Neuronal stem cell (in vitro differentiated cells): Measurements from ENCODE around the gene TBL1Y.
"Not testable (repeated sequence)": the region's sequence is repeated elsewhere in the genome, so short reads cannot be mapped to it uniquely, and the experiment has no call there.

Experiments used
- DNase-seq: peaks from one replicate; pipeline ENCODE4 v3.0.0-alpha.2; 2013; ENCODE audit warnings: low spot score
- H2AFZ ChIP-seq: one replicate; pipeline ENCODE4 v1.6.1; 2013; ENCODE audit warnings: mild to moderate bottlenecking, low read length, inconsistent platforms
- H2AK5ac ChIP-seq: 2 replicates; pipeline ENCODE4 v1.6.1; 2013; ENCODE audit warnings: low read depth, mild to moderate bottlenecking, inconsistent platforms, low read length, moderate library complexity, mixed read lengths
- H2BK120ac ChIP-seq: 2 replicates; pipeline ENCODE4 v1.6.1; 2013; ENCODE audit warnings: low read depth, mild to moderate bottlenecking, inconsistent platforms, low read length, moderate library complexity, mixed read lengths
- H2BK12ac ChIP-seq: one replicate; pipeline ENCODE4 v1.6.1; 2013; ENCODE audit warnings: low read length, inconsistent platforms
- H2BK15ac ChIP-seq: 2 replicates; pipeline ENCODE4 v1.6.1; 2013; ENCODE audit warnings: mild to moderate bottlenecking, low read length, inconsistent platforms, mixed read lengths
- H2BK5ac ChIP-seq: one replicate; pipeline ENCODE4 v1.6.1; 2013; ENCODE audit warnings: inconsistent platforms, mild to moderate bottlenecking, low read length, moderate library complexity
- H3K14ac ChIP-seq: one replicate; pipeline ENCODE4 v1.6.1; 2013; ENCODE audit warnings: low read length, inconsistent platforms
- H3K18ac ChIP-seq: 2 replicates; pipeline ENCODE4 v1.6.1; 2013; ENCODE audit warnings: low read length, inconsistent platforms
- H3K23ac ChIP-seq: 2 replicates; pipeline ENCODE4 v1.6.1; 2013; ENCODE audit warnings: low read depth, mild to moderate bottlenecking, mixed read lengths, low read length, inconsistent platforms; ENCODE audit not compliant: poor library complexity
- H3K27ac ChIP-seq: replicated peaks from 3 replicates; pipeline ENCODE4 v1.5.1; 2013; ENCODE audit warnings: low read length, inconsistent platforms
- H3K27me3 ChIP-seq, 3 experiments: 2 replicates each; pipeline ENCODE4 v1.6.1; 2013; ENCODE audit warnings: low read length in 3 of 3, mild to moderate bottlenecking in 2 of 3, inconsistent platforms in 1 of 3, low read depth in 1 of 3, mixed read lengths in 1 of 3, moderate library complexity in 1 of 3; ENCODE audit not compliant: control insufficient read depth in 3 of 3, insufficient read depth in 3 of 3
- H3K36me3 ChIP-seq, 2 donors: replicated peaks in 1 of 2; 2 replicates each; pipeline ENCODE4 v1.6.1; 2013; ENCODE audit warnings: low read length in 2 of 2; ENCODE audit not compliant: control insufficient read depth in 2 of 2, insufficient read depth in 2 of 2
- H3K4ac ChIP-seq: 2 replicates; pipeline ENCODE4 v1.6.1; 2013; ENCODE audit warnings: inconsistent platforms, mild to moderate bottlenecking, low read length, moderate library complexity
- H3K4me1 ChIP-seq, 2 donors: 1 replicate in 1 of 2; 2 replicates in 1 of 2; pipeline ENCODE4 v1.6.1; 2013; ENCODE audit warnings: low read length in 2 of 2, low read depth in 1 of 2; ENCODE audit not compliant: control insufficient read depth in 2 of 2, insufficient read depth in 1 of 2
- H3K4me2 ChIP-seq: one replicate; pipeline ENCODE4 v1.6.1; 2013; ENCODE audit warnings: mild to moderate bottlenecking, low read length, inconsistent platforms; ENCODE audit not compliant: insufficient read depth, poor library complexity, severe bottlenecking
- H3K4me3 ChIP-seq, 2 donors: 2 replicates each; pipeline ENCODE4 v1.5.1; 2013; ENCODE audit warnings: low read length in 2 of 2, mild to moderate bottlenecking in 2 of 2, inconsistent platforms in 1 of 2, moderate library complexity in 1 of 2
- H3K79me1 ChIP-seq: one replicate; pipeline ENCODE4 v1.6.1; 2013; ENCODE audit warnings: low read depth, mild to moderate bottlenecking, inconsistent platforms, low read length, moderate library complexity
- H3K9ac ChIP-seq: one replicate; pipeline ENCODE4 v1.6.1; 2013; ENCODE audit warnings: mild to moderate bottlenecking, low read depth, low read length, inconsistent platforms; ENCODE audit not compliant: poor library complexity
- H3K9me3 ChIP-seq, 2 donors: replicated peaks in 1 of 2; 2 replicates each; pipeline versions ENCODE3 to v1.6.1; 2013; ENCODE audit warnings: low read length in 2 of 2, mild to moderate bottlenecking in 2 of 2, inconsistent platforms in 1 of 2, low read depth in 1 of 2, mixed read lengths in 1 of 2, moderate library complexity in 1 of 2; ENCODE audit not compliant: control insufficient read depth in 2 of 2, insufficient read depth in 1 of 2
- H4K8ac ChIP-seq: one replicate; pipeline ENCODE4 v1.6.1; 2013; ENCODE audit warnings: low read depth, mild to moderate bottlenecking, inconsistent platforms, low read length, moderate library complexity
- H4K91ac ChIP-seq: one replicate; pipeline ENCODE4 v1.6.1; 2013; ENCODE audit warnings: low read length, low read depth, mild to moderate bottlenecking, inconsistent platforms; ENCODE audit not compliant: poor library complexity
- WGBS, 2 donors: extraction: QIAGEN DNeasy Blood & Tissue Kit; methylation state at CpG; one replicate each; pipeline ENCODE4 v1.1.7; 2013; ENCODE audit warnings: missing lambda C conversion rate in 2 of 2, mixed read lengths in 1 of 2; ENCODE audit not compliant: insufficient read length in 2 of 2, insufficient replicate concordance in 1 of 2; ENCODE audit errors: extremely low coverage in 2 of 2; 5-methylcytosine and 5-hydroxymethylcytosine counted together

The TBL1Y gene

DNA sequence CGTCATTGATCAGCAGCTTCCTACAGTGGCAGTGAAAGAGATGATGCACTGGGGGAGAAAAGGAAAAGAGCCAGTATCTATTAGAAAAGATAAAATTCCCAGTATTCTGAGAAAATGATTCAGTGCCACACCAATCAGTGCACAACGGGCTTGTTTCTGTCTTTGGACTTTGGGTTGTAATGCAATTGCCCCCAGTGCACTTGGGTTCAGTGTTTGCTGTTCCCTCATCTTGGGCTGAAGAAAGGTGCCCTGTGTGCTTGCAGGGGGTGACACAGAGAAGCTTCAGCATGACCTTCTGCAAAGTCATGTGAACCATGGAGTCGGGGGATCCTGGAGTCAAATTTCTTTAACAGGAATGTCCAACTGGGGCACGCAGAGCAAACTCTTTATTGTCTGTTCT, 131.5 kb downstream of the TBL1Y start:
- H3K23ac ChIP-seq = no peak overlapping the region
- H2BK12ac ChIP-seq = no peak overlapping the region
- H3K9ac ChIP-seq = no peak overlapping the region
- H3K27ac ChIP-seq = no peak overlapping the region
- no peak overlapping the region for H3K4ac ChIP-seq
- no peaks in the 10 kb centered on the region for H3K9me3 ChIP-seq
- H3K27me3 ChIP-seq = no peaks in the 10 kb centered on the region
- H3K79me1 ChIP-seq = no peaks in the 10 kb centered on the region
- H2BK5ac ChIP-seq = no peak overlapping the region
- no peaks in the 10 kb centered on the region for H3K4me1 ChIP-seq
- no peak overlapping the region for H3K14ac ChIP-seq
- DNase-seq = no peak
- no peak overlapping the region for H2BK120ac ChIP-seq
- H3K18ac ChIP-seq = no peak overlapping the region
- no peak overlapping the region for H2BK15ac ChIP-seq
- no CpG with 5 or more reads among the region's 4 CpGs for WGBS, 2 donors
- H4K8ac ChIP-seq = no peak overlapping the region
- H2AK5ac ChIP-seq = no peak overlapping the region
- H3K4me3 ChIP-seq = no peak overlapping the region
- no peak overlapping the region for H3K4me2 ChIP-seq
- no peak overlapping the region for H2AFZ ChIP-seq
- H4K91ac ChIP-seq = no peak overlapping the region
- H3K36me3 ChIP-seq = no peaks in the 10 kb centered on the region

DNA sequence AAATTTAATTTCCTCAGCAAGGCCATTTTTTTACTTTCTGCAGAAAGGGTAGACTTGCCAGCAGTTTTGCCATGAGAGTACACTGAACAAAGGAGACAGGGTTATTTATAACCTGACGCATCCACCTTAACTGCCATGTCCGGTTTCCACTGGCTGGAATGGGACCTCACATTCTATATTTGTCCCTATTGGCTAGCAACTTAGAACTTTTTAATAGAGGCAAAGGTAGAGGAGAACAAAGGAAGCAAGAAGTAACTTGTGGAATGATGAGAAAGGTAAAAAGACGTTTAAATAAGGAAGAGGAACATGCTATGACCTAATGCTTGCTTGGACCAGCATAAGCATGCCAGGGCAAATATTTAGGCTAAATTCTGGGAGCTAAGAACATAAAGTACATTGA, 142.0 kb downstream of the TBL1Y start:
- not testable (repeated sequence) for H3K79me1 ChIP-seq, H3K18ac ChIP-seq, DNase-seq, H3K4ac ChIP-seq, H3K36me3 ChIP-seq, H4K8ac ChIP-seq, H3K27ac ChIP-seq, H3K9ac ChIP-seq, H3K9me3 ChIP-seq, H2BK12ac ChIP-seq, H2BK15ac ChIP-seq, H2BK5ac ChIP-seq, H3K4me1 ChIP-seq, H3K14ac ChIP-seq, H2AFZ ChIP-seq, H3K23ac ChIP-seq, H3K27me3 ChIP-seq, H2AK5ac ChIP-seq, H4K91ac ChIP-seq, H3K4me3 ChIP-seq, H3K4me2 ChIP-seq, H2BK120ac ChIP-seq
- no CpG with 5 or more reads among the region's 3 CpGs for WGBS, 2 donors

DNA sequence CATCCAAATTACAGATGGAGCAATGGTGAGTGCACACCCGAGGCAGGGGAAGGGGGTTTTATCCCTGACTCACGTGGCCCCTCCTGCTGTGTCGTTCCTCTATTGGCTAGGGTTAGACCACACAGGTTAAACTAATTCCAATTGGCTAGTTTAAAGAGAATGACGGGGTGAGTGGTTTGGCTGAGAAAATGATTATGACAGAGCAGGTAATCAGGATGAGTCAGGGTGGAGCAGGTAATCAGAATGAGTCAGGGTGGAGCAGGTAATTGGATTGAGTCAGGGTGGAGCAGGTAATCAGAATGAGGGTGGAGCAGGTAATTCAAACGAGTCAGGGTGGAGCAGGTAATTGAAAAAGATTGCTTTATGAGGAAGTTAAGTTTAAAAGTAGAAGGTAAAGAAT, 146.4 kb downstream of the TBL1Y start:
- H2BK5ac ChIP-seq = no peak overlapping the region
- H3K27me3 ChIP-seq = no peaks in the 10 kb centered on the region
- no peak overlapping the region for H2BK15ac ChIP-seq
- H3K4ac ChIP-seq = no peak overlapping the region
- WGBS, 2 donors = no CpG with 5 or more reads among the region's 5 CpGs
- no peaks in the 10 kb centered on the region for H3K4me1 ChIP-seq
- no peak for DNase-seq
- H3K9me3 ChIP-seq = no peaks in the 10 kb centered on the region
- H3K9ac ChIP-seq = no peak overlapping the region
- H3K4me3 ChIP-seq = no peak overlapping the region
- no peaks in the 10 kb centered on the region for H3K79me1 ChIP-seq
- no peak overlapping the region for H2AK5ac ChIP-seq
- no peak overlapping the region for H2AFZ ChIP-seq
- H4K91ac ChIP-seq = no peak overlapping the region
- no peak overlapping the region for H2BK12ac ChIP-seq
- H2BK120ac ChIP-seq = no peak overlapping the region
- no peaks in the 10 kb centered on the region for H3K36me3 ChIP-seq
- no peak overlapping the region for H3K18ac ChIP-seq
- no peak overlapping the region for H3K4me2 ChIP-seq
- H3K23ac ChIP-seq = no peak overlapping the region
- H3K27ac ChIP-seq = no peak overlapping the region
- H4K8ac ChIP-seq = no peak overlapping the region
- no peak overlapping the region for H3K14ac ChIP-seq

DNA sequence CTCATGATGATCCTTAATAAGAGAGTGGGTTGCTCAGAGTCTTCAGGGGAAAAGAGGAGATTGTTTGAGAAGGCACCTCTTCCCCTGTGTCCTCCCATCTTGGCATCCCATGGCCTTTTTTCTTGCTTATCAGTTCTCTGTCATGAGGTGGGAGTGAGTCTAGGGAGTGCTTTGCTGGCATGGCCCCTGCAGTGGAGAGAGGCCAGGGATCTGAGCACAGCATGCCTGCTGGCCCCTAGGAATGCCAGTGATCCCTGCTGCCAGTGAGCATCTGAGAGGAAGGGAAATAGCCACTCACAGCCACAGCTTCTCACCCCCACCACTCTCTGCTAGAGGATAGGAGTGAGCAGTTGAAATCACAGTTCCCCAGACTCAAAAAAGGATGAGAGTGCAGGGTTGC, 168.2 kb downstream of the TBL1Y start:
- H4K91ac ChIP-seq = no peak overlapping the region
- no peak overlapping the region for H3K4ac ChIP-seq
- no peaks in the 10 kb centered on the region for H3K27me3 ChIP-seq
- H2BK120ac ChIP-seq = no peak overlapping the region
- no peak overlapping the region for H2BK12ac ChIP-seq
- H3K4me3 ChIP-seq = no peak overlapping the region
- H2AK5ac ChIP-seq = no peak overlapping the region
- DNase-seq = no peak
- no peak overlapping the region for H3K9ac ChIP-seq
- no peak overlapping the region for H4K8ac ChIP-seq
- H3K18ac ChIP-seq = no peak overlapping the region
- H2BK5ac ChIP-seq = no peak overlapping the region
- H3K23ac ChIP-seq = no peak overlapping the region
- H3K9me3 ChIP-seq = no peaks in the 10 kb centered on the region
- H3K36me3 ChIP-seq = no peaks in the 10 kb centered on the region
- H3K4me2 ChIP-seq = no peak overlapping the region
- H2BK15ac ChIP-seq = no peak overlapping the region
- H3K79me1 ChIP-seq = no peaks in the 10 kb centered on the region
- no peaks in the 10 kb centered on the region for H3K4me1 ChIP-seq
- no peak overlapping the region for H3K27ac ChIP-seq
- no peak overlapping the region for H2AFZ ChIP-seq
- H3K14ac ChIP-seq = no peak overlapping the region
